HG03095 (cell line): ENCODE data around the gene EGFL7.

Experiments used
- ATAC-seq: cut with Tn5 transposase; IDR thresholded peaks from one replicate; pipeline ENCODE4 v1.9.1; 2021; ENCODE audit warnings: moderate library complexity; ENCODE audit not compliant: unreplicated experiment

The EGFL7 gene

DNA sequence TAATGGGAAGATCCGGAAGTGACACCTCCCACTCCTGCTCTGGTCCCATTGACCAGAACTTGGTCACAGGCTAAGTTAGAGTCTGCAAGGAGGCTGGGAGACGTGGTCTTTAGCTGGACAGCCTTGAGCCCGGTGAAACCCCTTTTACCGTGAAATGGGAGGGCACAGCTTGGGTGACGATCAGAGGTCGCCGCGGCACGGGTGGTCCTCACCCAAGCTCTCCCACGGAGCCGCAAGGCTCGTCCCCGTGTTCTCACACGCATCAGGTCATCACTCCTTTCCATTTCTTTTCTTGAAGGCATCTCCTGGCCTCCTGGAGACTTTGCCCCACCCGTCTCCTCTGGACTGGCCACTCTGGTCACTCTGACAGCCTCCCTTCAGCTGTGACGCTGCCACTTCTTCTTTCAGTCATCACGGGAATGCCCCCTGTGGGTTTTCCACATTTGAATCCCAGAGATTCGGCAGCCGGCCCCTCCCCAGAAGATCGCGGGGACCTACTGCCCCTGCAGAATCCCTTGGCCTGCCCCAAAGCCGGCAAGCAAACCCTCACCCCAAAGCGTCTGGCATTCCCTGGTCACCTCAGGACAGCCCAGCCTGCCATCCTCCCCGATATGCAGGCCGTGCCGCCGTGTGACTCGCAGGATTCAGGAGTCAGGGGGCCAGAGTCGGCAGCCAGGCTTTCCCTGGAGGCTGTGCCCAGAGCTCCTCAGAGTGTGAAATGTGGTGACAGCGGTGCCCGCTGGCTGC is 18.9 kb upstream of the EGFL7 start:
- no peak for ATAC-seq

GRCh38 chr9:136644343-136644592 is 18.4 kb upstream of the EGFL7 start:
- ATAC-seq, result no peak

DNA sequence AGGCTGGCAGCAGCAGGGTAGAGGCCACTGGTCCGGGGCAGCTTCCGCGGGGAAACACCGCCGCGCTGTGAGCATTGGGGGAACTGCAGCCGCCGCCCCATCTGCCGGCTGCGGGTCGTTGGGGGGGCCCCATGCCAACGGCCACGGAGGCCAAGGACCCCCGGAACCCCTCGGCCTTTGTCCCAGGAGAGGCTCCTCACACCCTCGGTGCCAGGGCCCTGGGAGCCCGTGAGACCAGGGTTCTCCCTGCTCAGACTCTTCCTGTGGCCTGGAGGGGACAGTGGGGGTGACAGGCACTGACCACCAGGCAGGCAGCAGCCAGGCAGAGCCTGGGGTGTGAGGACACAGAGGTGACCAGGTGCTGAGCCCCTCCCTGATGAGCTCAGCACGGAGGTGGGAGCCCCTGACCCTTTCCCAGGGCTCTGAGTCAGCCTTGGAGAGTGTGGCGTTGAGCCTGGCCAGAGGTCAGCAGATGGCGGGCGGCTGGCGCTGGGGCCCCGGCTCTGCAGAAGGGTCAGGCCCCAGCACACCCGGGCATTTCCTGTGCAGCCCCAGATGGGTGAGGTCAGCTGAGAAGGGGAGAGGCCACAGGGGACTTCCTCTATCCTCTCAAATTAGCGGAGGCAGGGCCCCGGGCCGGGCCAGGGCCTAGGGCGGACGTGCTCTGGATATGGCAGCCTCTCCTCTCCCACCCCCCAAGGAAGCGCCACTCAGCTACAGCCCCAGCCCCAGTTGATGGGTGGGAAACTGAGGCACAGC is 17.9 kb upstream of the EGFL7 start:
- no peak for ATAC-seq

DNA sequence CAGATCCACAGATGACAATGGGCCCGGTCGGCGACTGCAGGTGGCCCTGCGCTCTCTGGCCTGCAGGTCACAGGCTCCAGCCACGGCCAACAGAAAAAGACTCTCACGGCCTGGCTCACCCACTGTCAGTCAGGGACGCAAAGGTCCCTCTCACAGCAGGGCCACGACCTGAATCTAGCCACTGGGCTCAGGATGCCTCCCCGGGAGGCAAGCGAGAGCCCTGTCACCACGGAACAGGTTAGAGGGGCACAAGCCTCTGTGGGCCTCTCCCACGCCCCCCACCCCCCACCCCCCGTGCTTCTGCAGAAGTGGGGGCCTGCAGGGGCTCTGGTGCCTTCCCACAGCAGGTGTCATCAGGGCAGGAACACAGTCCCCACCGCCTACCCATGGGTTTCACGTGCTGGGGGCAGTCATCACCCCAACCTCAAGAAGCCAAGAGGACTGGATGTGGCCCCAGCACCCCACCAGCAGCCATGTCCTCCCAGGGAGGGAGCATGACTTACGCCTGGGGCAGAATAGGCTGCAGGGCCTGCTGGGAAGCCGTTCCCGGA is 17.3 kb upstream of the EGFL7 start:
- no peak for ATAC-seq

DNA sequence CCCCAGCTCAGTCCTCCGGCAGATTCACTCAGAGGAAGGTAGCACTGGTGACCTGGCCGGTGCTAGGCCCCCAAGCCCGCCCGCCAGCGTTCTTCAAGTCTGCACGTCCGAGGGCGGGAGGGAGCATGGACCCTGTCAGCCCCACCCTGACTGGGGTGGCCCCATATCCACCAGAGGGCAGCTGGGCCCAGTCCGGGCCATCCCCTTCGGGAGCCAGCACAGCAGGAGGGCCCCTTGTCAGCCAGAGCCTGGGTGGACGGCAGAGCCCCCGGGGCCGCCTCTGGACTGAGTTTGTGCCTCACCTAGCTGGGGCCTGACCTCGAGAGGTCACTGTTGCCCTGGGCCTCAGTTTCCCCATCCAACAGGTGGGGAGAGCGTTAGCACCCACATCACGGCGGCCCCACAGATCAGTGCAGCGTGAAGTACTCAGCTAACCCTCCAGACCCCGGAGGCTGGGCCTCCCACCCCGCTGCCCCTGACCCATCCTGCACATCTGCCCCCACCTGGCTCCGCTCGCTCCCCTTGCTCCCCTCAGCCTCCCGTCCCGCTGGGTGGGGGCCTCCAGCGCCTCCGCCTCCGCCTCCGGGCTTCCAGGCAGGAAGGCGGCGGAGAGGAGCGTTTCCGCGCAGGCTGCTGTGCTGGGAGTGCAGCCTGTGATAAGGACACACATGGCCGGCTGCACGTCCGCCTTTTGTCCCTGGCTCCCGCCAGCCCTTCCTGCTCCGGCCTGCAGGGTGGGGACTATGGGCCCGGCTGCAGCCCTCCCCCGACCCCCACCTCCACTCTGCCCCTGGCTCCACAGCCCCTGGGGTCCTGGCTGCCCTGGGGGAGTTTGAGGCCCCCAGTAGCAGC is 16.6 kb upstream of the EGFL7 start:
- no peak for ATAC-seq

GRCh38 chr9:136646827-136647711 is 15.6 kb upstream of the EGFL7 start:
- no peak for ATAC-seq

DNA sequence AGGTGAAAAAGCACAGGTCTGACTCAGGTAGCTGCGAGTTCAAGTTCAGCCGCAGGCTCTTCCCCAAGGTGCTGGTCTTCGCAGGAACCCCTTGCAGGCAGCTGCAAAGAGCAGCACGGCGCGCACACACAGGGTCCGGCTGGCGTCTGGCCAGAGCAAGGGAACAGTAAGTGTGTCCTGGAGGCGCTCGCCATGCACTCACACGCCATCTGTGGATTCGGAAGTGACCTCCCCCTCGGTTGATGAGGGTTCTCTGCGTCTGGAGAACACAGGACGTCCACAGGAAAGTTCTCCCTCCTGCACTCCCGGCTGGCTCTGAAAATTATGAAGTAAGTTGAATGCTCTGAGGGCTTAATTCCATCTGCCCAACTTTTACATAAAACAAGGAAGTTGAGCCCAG is 14.0 kb upstream of the EGFL7 start:
- no peak for ATAC-seq

DNA sequence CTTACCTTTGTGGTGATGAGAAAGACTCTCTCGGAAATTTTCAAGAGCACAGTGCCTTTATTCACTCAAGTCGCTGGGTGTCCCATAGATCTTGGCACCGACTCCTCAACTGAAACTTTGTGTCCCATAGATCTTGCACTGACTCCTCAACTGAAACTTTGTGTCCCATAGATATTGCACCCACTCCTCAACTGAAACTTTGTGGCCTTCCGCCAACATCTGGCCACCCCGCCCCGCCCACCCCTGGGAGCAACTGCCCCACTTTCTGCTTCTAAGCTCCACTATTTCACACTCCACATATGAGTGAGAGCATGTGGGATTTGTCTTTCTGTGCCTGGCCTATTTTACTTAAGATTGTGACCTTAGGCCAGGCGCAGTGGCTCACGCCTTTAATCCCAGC is 12.7 kb upstream of the EGFL7 start:
- no peak for ATAC-seq

DNA sequence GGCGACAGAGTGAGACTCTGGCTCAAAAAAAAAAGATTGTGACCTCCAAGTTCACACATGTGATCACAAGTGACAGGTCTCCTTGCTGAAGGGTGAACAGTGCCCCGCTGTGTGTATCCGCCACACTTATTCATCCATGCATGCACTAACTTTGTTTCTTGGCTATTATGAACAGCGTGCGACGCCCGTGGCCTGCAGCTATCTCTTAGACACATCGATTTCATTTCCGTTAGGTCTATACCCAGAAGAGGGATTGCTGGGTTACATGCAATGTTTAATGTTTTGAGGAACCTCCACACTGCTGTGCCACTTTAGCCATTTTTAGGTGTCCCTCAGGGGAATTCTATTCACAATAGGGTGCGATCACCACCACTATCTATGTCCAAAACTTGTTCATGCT is 12.1 kb upstream of the EGFL7 start:
- ATAC-seq, result no peak

DNA sequence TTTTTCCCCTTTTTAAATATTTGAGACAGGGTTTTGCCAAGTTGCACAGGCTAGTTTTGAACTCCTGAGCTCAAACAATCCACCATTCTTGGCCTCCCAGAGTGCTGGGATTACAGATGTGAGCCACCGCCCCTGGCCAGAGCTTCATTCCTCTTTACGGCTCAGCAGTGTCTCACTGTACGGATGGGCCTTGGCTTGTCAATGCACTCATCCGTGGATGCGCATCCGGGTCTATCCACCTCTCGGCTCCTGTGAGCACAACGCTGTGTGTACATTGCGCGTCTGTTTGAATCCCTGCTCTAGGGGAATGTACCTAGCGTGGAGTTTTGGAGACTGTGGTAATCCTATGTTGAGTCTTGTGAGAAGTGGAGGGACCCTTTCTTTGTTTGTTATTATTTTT is 10.9 kb upstream of the EGFL7 start:
- ATAC-seq, result no peak

DNA sequence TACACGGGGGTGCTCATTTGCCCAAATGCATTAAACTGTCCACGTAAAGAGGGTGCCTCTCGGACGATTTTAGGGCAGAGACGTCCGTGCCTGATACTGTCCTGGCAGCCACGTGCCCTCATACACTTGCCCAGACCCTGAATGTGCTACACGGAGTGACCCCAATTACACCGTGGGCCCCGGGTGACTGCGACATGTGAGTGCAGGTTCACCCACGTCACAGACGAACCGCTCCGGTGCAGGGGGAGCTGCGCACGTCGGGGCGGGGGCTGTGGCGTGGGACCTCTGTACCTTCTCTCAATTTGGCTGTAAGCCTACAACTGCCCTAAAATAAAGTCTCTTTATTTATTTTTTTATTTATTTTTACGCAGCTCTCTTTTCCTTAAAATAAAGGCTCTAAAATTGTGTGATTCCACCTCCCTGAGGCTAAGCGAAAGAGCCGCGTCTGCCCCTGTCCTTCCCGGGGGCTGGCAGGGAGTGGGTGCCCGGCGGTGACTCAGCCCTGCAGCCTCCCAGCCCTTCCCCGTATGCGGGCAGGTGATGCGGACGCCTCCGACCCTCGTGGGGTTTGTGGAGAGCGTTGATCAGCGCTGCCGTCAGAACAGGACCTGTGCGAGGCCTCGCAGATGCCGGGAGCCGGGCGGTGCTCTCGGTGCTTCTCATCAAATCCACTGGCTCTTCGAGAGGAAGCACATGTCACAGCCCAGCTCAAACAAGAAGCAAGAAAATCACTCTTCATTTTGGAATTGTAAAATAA is 9.2 kb upstream of the EGFL7 start:
- ATAC-seq, result no peak

- no peak for ATAC-seq
These were observed 7.7 kb upstream of the EGFL7 start for GRCh38 chr9:136654820-136655535.

DNA sequence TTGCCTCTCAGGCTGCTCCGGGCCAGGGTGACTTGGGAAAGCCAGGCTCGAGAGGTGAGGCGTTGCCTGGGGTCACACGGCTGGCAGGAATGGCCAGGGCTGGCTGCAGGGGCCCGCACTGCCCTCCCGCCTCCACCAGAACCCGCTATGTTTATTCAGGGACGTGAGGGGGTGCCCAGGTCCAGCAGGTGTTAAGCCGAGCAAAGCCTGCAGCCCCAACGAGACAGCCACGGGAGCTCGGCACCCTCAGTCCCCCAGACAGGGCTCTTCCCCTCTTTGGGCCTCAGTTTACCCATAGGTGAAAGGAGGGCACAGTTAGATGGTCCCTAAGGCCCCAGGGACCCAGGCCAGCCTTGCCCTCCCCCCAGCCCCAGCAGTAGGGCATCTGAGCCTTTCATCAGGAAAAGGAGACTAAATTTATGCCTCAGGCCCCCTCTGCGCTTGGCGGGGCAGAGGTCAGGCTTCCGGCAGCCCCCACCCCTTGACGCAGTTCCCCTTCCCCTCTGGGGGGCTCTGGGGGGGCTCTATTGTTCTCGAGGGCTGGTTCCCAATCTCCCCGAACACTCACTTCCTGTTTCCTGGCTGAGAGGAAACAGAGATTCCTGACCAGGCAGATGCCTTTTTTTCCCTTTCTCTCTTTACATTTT is 7.1 kb upstream of the EGFL7 start:
- ATAC-seq, result no peak

- ATAC-seq, result no peak
These were observed 6.5 kb upstream of the EGFL7 start for GRCh38 chr9:136656183-136656738.

- ATAC-seq, result no peak
These were observed 5.7 kb upstream of the EGFL7 start for GRCh38 chr9:136656795-136657611.

- ATAC-seq, result no peak
These were observed 4.5 kb upstream of the EGFL7 start for GRCh38 chr9:136657974-136658848.
